ENCODE results near the gene FXYD2.

The FXYD2 gene

GRCh38 chr11:117839936-117840813 is 15.6 kb upstream of the FXYD2 start:
- Histone ChIP-seq H3K27ac (ENCODE audit: insufficient read depth in 1 of 2, low read depth in 1 of 2, low read length in 2 of 2, poor library complexity in 1 of 2, severe bottlenecking in 2 of 2) (no peak overlapping the region), H3K27me3 (replicated peaks in 2 of 5; ENCODE audit: control insufficient read depth in 4 of 5, insufficient read depth in 5 of 5, low read length in 4 of 5) (no peaks in the 10 kb centered on the region), H3K36me3 (ENCODE audit: control insufficient read depth in 4 of 4, insufficient read depth in 4 of 4, low read length in 3 of 4) (no peaks in the 10 kb centered on the region), H3K9me3 (ENCODE audit: control extremely low read depth in 1 of 5, control insufficient read depth in 4 of 5, insufficient read depth in 2 of 5, low read depth in 1 of 5, low read length in 4 of 5) (no peaks in the 10 kb centered on the region), H3K4me3 (ENCODE audit: control insufficient read depth in 1 of 7, extremely low read depth in 1 of 7, insufficient read depth in 4 of 7, low read depth in 2 of 7, low read length in 6 of 7) (no peak overlapping the region), H3K4me1 (ENCODE audit: control extremely low read depth in 1 of 4, control insufficient read depth in 4 of 4, insufficient read depth in 4 of 4, low read length in 3 of 4) (peaks cover 0 to 41% (median 15%) of the 10 kb centered on the region in 4 experiments)
- DNase-seq = no peak
- 97% methylated on average over 10 of the region's 10 CpGs for WGBS (ENCODE audit: insufficient coverage)
- ChIA-PET POLR2A (no interaction called here), CTCF (interaction anchor here (0.7 to 8.2 kb wide), 6 partner anchors 8 to 213 kb away, joined by 4 to 122 read pairs (median 28); no protein-coding TSS in a partner anchor)

GRCh38 chr11:117839380-117839881 is 14.9 kb upstream of the FXYD2 start:
- no peak overlapping the region for H3K27ac ChIP-seq (ENCODE audit: insufficient read depth in 1 of 2, low read depth in 1 of 2, low read length in 2 of 2, poor library complexity in 1 of 2, severe bottlenecking in 2 of 2)
- H3K4me3 ChIP-seq (ENCODE audit: control insufficient read depth in 1 of 7, extremely low read depth in 1 of 7, insufficient read depth in 4 of 7, low read depth in 2 of 7, low read length in 6 of 7) = no peak overlapping the region
- no peaks in the 10 kb centered on the region for H3K27me3 ChIP-seq (replicated peaks in 2 of 5; ENCODE audit: control insufficient read depth in 4 of 5, insufficient read depth in 5 of 5, low read length in 4 of 5)
- no peak for DNase-seq
- no peaks in the 10 kb centered on the region for H3K9me3 ChIP-seq (ENCODE audit: control extremely low read depth in 1 of 5, control insufficient read depth in 4 of 5, insufficient read depth in 2 of 5, low read depth in 1 of 5, low read length in 4 of 5)
- WGBS (ENCODE audit: insufficient coverage) = 97% methylated on average over 6 of the region's 7 CpGs
- H3K4me1 ChIP-seq (ENCODE audit: control extremely low read depth in 1 of 4, control insufficient read depth in 4 of 4, insufficient read depth in 4 of 4, low read length in 3 of 4) = peaks cover 0 to 41% (median 15%) of the 10 kb centered on the region in 4 experiments
- ChIA-PET POLR2A (no interaction called here), CTCF (interaction anchor here (7.7 to 8.2 kb wide), 2 partner anchors 66 to 107 kb away, joined by 78 to 122 read pairs; no protein-coding TSS in a partner anchor)
- no peaks in the 10 kb centered on the region for H3K36me3 ChIP-seq (ENCODE audit: control insufficient read depth in 4 of 4, insufficient read depth in 4 of 4, low read length in 3 of 4)

- WGBS (ENCODE audit: insufficient coverage) = 86% methylated on average over 7 of the region's 8 CpGs
- ChIA-PET POLR2A (no interaction called here), CTCF (interaction anchor here (0.6 kb wide), 2 partner anchors 8 to 333 kb away, joined by 3 read pairs; no protein-coding TSS in a partner anchor)
- Histone ChIP-seq H3K4me3 (ENCODE audit: control insufficient read depth in 1 of 7, extremely low read depth in 1 of 7, insufficient read depth in 4 of 7, low read depth in 2 of 7, low read length in 6 of 7) (no peak overlapping the region), H3K4me1 (ENCODE audit: control extremely low read depth in 1 of 4, control insufficient read depth in 4 of 4, insufficient read depth in 4 of 4, low read length in 3 of 4) (peaks cover 0 to 41% (median 15%) of the 10 kb centered on the region in 4 experiments), H3K27ac (ENCODE audit: insufficient read depth in 1 of 2, low read depth in 1 of 2, low read length in 2 of 2, poor library complexity in 1 of 2, severe bottlenecking in 2 of 2) (no peak overlapping the region), H3K27me3 (replicated peaks in 2 of 5; ENCODE audit: control insufficient read depth in 4 of 5, insufficient read depth in 5 of 5, low read length in 4 of 5) (no peaks in the 10 kb centered on the region), H3K36me3 (ENCODE audit: control insufficient read depth in 4 of 4, insufficient read depth in 4 of 4, low read length in 3 of 4) (no peaks in the 10 kb centered on the region), H3K9me3 (ENCODE audit: control extremely low read depth in 1 of 5, control insufficient read depth in 4 of 5, insufficient read depth in 2 of 5, low read depth in 1 of 5, low read length in 4 of 5) (no peaks in the 10 kb centered on the region)
- no peak for DNase-seq
These were observed 14.4 kb upstream of the FXYD2 start for GRCh38 chr11:117838901-117839300.

- no peak for DNase-seq
- peaks cover 0 to 47% (median 15%) of the 10 kb centered on the region in 4 experiments for H3K4me1 ChIP-seq (ENCODE audit: control extremely low read depth in 1 of 4, control insufficient read depth in 4 of 4, insufficient read depth in 4 of 4, low read length in 3 of 4)
- no peaks in the 10 kb centered on the region for H3K36me3 ChIP-seq (ENCODE audit: control insufficient read depth in 4 of 4, insufficient read depth in 4 of 4, low read length in 3 of 4)
- no peaks in the 10 kb centered on the region for H3K27me3 ChIP-seq (replicated peaks in 2 of 5; ENCODE audit: control insufficient read depth in 4 of 5, insufficient read depth in 5 of 5, low read length in 4 of 5)
- CTCF ChIA-PET = interaction anchor here (0.8 to 1.2 kb wide), 2 partner anchors 10 to 15 kb away, joined by 3 to 4 read pairs; no protein-coding TSS in a partner anchor
- H3K9me3 ChIP-seq (ENCODE audit: control extremely low read depth in 1 of 5, control insufficient read depth in 4 of 5, insufficient read depth in 2 of 5, low read depth in 1 of 5, low read length in 4 of 5) = no peaks in the 10 kb centered on the region
- WGBS (ENCODE audit: insufficient coverage) = 91% methylated on average over 6 of the region's 8 CpGs
- POLR2A ChIA-PET = no interaction called here
- no peak overlapping the region for H3K4me3 ChIP-seq (ENCODE audit: control insufficient read depth in 1 of 7, extremely low read depth in 1 of 7, insufficient read depth in 4 of 7, low read depth in 2 of 7, low read length in 6 of 7)
- no peak overlapping the region for H3K27ac ChIP-seq (ENCODE audit: insufficient read depth in 1 of 2, low read depth in 1 of 2, low read length in 2 of 2, poor library complexity in 1 of 2, severe bottlenecking in 2 of 2)
These were observed 13.2 kb upstream of the FXYD2 start for GRCh38 chr11:117837791-117838190.

GRCh38 chr11:117837070-117837776 is 12.7 kb upstream of the FXYD2 start:
- H3K4me1 ChIP-seq (ENCODE audit: control extremely low read depth in 1 of 4, control insufficient read depth in 4 of 4, insufficient read depth in 4 of 4, low read length in 3 of 4) = peaks cover 0 to 43% (median 12%) of the 10 kb centered on the region in 4 experiments
- CTCF ChIA-PET = interaction anchor here (1.2 kb wide), 1 partner anchor 9 kb away, joined by 4 read pairs; no protein-coding TSS in a partner anchor
- no peaks in the 10 kb centered on the region for H3K9me3 ChIP-seq (ENCODE audit: control extremely low read depth in 1 of 5, control insufficient read depth in 4 of 5, insufficient read depth in 2 of 5, low read depth in 1 of 5, low read length in 4 of 5)
- no peaks in the 10 kb centered on the region for H3K36me3 ChIP-seq (ENCODE audit: control insufficient read depth in 4 of 4, insufficient read depth in 4 of 4, low read length in 3 of 4)
- H3K27me3 ChIP-seq (replicated peaks in 2 of 5; ENCODE audit: control insufficient read depth in 4 of 5, insufficient read depth in 5 of 5, low read length in 4 of 5) = no peaks in the 10 kb centered on the region
- no peak overlapping the region for H3K4me3 ChIP-seq (ENCODE audit: control insufficient read depth in 1 of 7, extremely low read depth in 1 of 7, insufficient read depth in 4 of 7, low read depth in 2 of 7, low read length in 6 of 7)
- 97% methylated on average over 18 of the region's 18 CpGs for WGBS (ENCODE audit: insufficient coverage)
- no peak for DNase-seq
- POLR2A ChIA-PET = no interaction called here
- no peak overlapping the region for H3K27ac ChIP-seq (ENCODE audit: insufficient read depth in 1 of 2, low read depth in 1 of 2, low read length in 2 of 2, poor library complexity in 1 of 2, severe bottlenecking in 2 of 2)

- no peak overlapping the region for H3K27ac ChIP-seq (ENCODE audit: insufficient read depth in 1 of 2, low read depth in 1 of 2, low read length in 2 of 2, poor library complexity in 1 of 2, severe bottlenecking in 2 of 2)
- POLR2A ChIA-PET = no interaction called here
- no peaks in the 10 kb centered on the region for H3K9me3 ChIP-seq (ENCODE audit: control extremely low read depth in 1 of 5, control insufficient read depth in 4 of 5, insufficient read depth in 2 of 5, low read depth in 1 of 5, low read length in 4 of 5)
- peaks cover 0 to 39% (median 4%) of the 10 kb centered on the region in 4 experiments for H3K4me1 ChIP-seq (ENCODE audit: control extremely low read depth in 1 of 4, control insufficient read depth in 4 of 4, insufficient read depth in 4 of 4, low read length in 3 of 4)
- no peak overlapping the region for H3K4me3 ChIP-seq (ENCODE audit: control insufficient read depth in 1 of 7, extremely low read depth in 1 of 7, insufficient read depth in 4 of 7, low read depth in 2 of 7, low read length in 6 of 7)
- no peaks in the 10 kb centered on the region for H3K36me3 ChIP-seq (ENCODE audit: control insufficient read depth in 4 of 4, insufficient read depth in 4 of 4, low read length in 3 of 4)
- CTCF ChIA-PET = interaction anchor here (1.2 to 6.0 kb wide), 3 partner anchors 8 to 68 kb away, joined by 4 to 43 read pairs (median 8); partner anchors contain the start of gene FXYD2
- H3K27me3 ChIP-seq (replicated peaks in 2 of 5; ENCODE audit: control insufficient read depth in 4 of 5, insufficient read depth in 5 of 5, low read length in 4 of 5) = no peaks in the 10 kb centered on the region
- 80% methylated on average over 6 of the region's 14 CpGs for WGBS (ENCODE audit: insufficient coverage)
- DNase-seq = no peak
These were observed 11.8 kb upstream of the FXYD2 start for GRCh38 chr11:117836077-117836960.
